Body of pancreas (tissue), 4 donors: ENCODE results near the gene CBY3. TPM values are rescaled to one million over a fixed set of nuclear protein-coding genes. Genes with fewer than 3 reads are reported as not detected.
A peak's percentile ranks its signal among the peaks of the same experiment; 100 is the strongest.
"Not testable (repeated sequence)": the region's sequence is repeated elsewhere in the genome, so short reads cannot be mapped to it uniquely, and the experiment has no call there.

Experiments used
- ATAC-seq: fragments of 150-250 bp; one replicate; pipeline ENCODE4 v1.9.1; 2016
- DNase-seq, 4 donors: peaks; one replicate each; pipeline ENCODE4 v3.0.0-alpha.2; 2019
- H3K27ac ChIP-seq, 4 donors: fragments of 200-600 bp; sonication (generic); 1 replicate in 3 of 4; 2 replicates in 1 of 4; pipeline versions ENCODE4 v1.5.1 to v1.6.1; 2016 to 2019; ENCODE audit warnings: mild to moderate bottlenecking in 1 of 4, mixed read lengths in 1 of 4, moderate library complexity in 1 of 4
- H3K27me3 ChIP-seq, 2 donors: fragments of 200-600 bp; sonication (generic); one replicate each; pipeline ENCODE4 v1.6.0; 2016; ENCODE audit warnings: mild to moderate bottlenecking in 1 of 2
- H3K36me3 ChIP-seq, 2 donors: fragments of 200-600 bp; sonication (generic); replicated peaks in 1 of 2; 2 replicates each; pipeline ENCODE4 v1.5.1; 2016; ENCODE audit warnings: low read depth in 2 of 2; ENCODE audit not compliant: insufficient read depth in 1 of 2
- H3K4me1 ChIP-seq: fragments of 200-600 bp; sonication (generic); one replicate; pipeline ENCODE4 v1.6.0; 2016
- H3K4me3 ChIP-seq, 2 donors: fragments of 200-600 bp; sonication (generic); 1 replicate in 1 of 2; 2 replicates in 1 of 2; pipeline ENCODE4 v1.5.1; 2016 to 2019
- H3K9me3 ChIP-seq, 3 donors: fragments of 200-600 bp; sonication (generic); 1 replicate in 2 of 3; 2 replicates in 1 of 3; pipeline ENCODE4 v1.5.1; 2016
- POLR2A ChIP-seq, 3 donors: fragments of 450-650 bp; IDR thresholded peaks; one replicate each; pipeline ENCODE4 v1.6.1; 2016; ENCODE audit warnings: antibody characterized with exemption in 3 of 3, mild to moderate bottlenecking in 2 of 3
- WGBS, 2 donors: methylation state at CpG; one replicate each; pipeline ENCODE4 v1.1.5; 2017; 5-methylcytosine and 5-hydroxymethylcytosine counted together
- intact Hi-C: fragments of 100-400 bp; cut with DNase I; formaldehyde crosslinking; loops from one replicate; pipeline ENCODE4 v1.15.1; 2023
- total RNA-seq, 2 donors: library from RNA; depleted of rRNA; stranded (reverse); fragments of >200 nt; gene quantifications; one replicate each; pipeline ENCODE4 v1.1.0, GENCODE V29; 2016
- TF ChIP-seq, protein P1 (sequence below), 7 experiments: fragments of 450-650 bp in 4 of 7; fragments of 200-600 bp in 3 of 7; sonication (generic) in 3 of 7; IDR thresholded peaks; one replicate each; pipeline ENCODE4 v1.5.1; 2016 to 2019; ENCODE audit warnings: antibody characterized with exemption in 7 of 7

CBY3 gene
- total RNA-seq, 2 donors from 2014 or later, result not detected

DNA sequence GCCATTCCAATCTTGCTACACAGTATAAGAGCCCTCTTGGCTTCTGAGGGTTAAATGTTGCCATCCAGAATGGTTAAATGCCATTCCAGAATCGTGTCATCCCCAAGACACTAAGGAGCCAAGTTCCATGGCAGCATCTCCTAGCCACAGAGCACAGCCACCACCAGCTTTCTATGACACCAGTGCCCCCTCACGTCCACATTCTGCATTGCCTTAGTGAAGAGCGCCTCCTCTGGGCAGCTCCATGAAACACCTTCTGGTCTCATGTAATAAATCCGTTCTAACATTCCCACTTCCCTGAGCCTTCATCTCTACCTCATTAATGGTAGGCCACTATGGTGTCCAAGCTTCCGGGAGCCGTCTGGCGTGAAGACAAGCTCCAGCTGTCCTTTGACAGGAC, 12.4 kb downstream of the CBY3 start:
- DNase-seq, result peak; percentile 28 to 59 (median 51)
- Histone ChIP-seq H3K9me3 (no peaks in the 10 kb centered on the region), H3K4me1 (no peaks in the 10 kb centered on the region), H3K27me3 (no peaks in the 10 kb centered on the region), H3K36me3 (no peaks in the 10 kb centered on the region), H3K27ac (no peak overlapping the region), H3K4me3 (no peak overlapping the region)
- ATAC-seq, result peak; percentile 68
- WGBS, 2 donors, result 46 to 49% methylated on average over 7 of the region's 7 CpGs
- intact Hi-C loops, result no loop called here
- TF ChIP-seq POLR2A (IDR thresholded peaks at IDR 0.05), result no peak
- TF ChIP-seq, protein P1, sequence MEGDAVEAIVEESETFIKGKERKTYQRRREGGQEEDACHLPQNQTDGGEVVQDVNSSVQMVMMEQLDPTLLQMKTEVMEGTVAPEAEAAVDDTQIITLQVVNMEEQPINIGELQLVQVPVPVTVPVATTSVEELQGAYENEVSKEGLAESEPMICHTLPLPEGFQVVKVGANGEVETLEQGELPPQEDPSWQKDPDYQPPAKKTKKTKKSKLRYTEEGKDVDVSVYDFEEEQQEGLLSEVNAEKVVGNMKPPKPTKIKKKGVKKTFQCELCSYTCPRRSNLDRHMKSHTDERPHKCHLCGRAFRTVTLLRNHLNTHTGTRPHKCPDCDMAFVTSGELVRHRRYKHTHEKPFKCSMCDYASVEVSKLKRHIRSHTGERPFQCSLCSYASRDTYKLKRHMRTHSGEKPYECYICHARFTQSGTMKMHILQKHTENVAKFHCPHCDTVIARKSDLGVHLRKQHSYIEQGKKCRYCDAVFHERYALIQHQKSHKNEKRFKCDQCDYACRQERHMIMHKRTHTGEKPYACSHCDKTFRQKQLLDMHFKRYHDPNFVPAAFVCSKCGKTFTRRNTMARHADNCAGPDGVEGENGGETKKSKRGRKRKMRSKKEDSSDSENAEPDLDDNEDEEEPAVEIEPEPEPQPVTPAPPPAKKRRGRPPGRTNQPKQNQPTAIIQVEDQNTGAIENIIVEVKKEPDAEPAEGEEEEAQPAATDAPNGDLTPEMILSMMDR (IDR thresholded peaks at IDR 0.05), result peak; percentile 17 to 86 (median 48)

DNA sequence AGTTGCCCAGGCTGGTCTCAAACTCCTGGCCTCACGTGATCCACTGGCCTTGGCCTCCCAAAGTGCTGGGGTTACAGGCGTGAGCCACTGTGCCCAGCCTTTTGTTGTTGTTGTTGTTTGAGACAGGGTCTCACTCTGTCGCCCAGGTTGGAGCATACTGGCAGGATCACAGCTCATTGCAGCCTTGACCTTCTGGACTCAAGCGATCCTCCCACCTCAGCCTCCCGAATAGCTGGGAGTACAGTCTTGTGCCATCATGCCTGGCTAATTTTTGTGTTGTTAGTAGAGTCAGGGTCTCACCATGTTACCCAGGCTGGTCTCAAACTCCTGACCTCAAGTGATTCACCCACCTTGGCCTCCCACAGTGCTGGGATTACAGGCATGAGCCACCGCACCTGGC, 19.2 kb downstream of the CBY3 start:
- intact Hi-C loops, H3K27ac ChIP-seq, ATAC-seq, H3K9me3 ChIP-seq, H3K4me1 ChIP-seq, H3K36me3 ChIP-seq, DNase-seq, H3K4me3 ChIP-seq, H3K27me3 ChIP-seq: not testable (repeated sequence)
- 90 to 94% methylated on average over 4 to 6 of the region's 6 CpGs for WGBS, 2 donors

DNA sequence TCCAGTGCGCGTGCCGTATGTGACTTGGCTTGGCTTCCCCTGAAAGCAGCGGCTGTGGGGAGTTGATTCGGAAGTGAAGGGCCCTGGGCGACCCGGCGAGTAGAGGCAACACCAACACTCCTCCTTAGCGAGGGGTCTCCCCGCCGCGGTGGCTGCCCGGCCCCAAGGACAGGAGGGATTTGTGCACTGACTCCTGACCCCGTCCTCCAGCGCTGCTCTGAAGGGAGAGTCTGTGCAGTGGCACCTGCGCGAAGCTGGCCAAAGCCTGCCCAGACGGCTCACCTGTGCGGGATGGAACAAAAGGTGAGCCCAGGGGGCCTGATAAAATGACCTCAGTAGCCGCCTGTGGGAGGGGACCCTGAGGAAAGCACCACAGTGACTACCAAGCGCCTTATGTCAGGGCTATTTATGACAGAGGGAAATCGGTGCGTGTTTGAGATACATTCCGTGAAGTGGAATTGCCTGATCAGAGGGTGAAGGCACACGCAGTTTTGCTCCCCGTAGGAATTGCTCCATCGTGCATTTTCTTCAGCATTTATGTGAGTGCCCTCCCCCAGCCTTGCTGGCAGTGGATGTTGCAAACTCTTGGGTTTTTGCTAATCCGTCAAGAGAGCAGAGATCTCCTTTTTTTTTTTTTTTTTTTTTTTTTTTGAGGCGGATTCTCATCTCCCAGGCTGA, 22.5 kb downstream of the CBY3 start:
- peak in 1 of 3 donors; percentile 27 for TF ChIP-seq POLR2A (IDR thresholded peaks at IDR 0.05)
- H3K36me3 ChIP-seq, H3K4me1 ChIP-seq, intact Hi-C loops, H3K27me3 ChIP-seq, H3K9me3 ChIP-seq: not testable (repeated sequence)
- WGBS, 2 donors, result 3 to 5% methylated on average over 9 to 12 of the region's 29 CpGs
- peak in 3 of 4 donors; percentile 19 to 28 (median 21) for DNase-seq
- ATAC-seq, result peak; percentile 50
- Histone ChIP-seq H3K27ac (peak overlapping the region in 3 of 4 donors; percentile 42 to 76 (median 59)), H3K4me3 (peak overlapping the region in 1 of 2 donors; percentile 38)

DNA sequence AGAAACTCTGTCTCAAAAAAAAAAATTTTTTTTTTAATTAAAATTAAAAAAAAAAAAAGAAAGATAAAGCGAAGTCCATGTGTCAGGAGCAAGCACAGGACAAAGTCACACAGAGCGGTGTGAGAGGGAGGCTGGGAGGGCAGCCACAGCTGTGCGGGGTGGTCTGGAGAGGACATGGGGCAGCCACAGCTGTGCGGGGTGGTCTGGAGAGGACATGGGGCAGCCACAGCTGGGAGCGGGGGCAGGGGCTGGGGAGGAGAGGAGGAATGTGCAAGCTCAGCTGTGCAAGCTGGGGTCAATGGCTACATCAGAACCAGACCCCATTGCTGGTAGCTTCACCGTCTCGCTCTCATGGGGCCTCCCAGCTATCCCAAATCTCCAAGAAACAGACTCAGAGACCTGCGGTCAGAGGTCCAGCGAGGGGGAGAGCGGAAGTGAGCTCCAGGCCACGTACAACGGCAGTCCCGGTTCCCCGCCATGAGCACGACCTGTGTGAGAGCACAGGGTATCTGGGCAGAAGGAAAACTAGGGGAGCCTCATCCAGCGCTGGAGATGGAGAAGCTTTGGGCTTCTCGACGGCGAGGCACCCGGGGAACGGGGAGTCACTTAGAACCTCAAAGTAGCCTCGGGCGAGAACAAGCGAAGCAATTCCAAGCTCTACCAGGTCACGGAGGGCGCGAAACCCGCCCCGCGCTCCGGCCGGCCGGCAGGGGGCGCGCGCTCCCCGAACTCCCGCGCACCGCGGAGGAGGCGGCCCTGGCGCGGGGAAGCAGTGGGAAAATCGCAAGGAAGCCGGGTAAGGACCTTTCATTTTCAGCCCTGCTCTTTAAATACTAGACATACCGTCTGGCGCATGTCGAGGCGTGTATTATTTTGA, 23.3 kb downstream of the CBY3 start:
- DNase-seq, result peak in 3 of 4 donors; percentile 29 to 47 (median 31)

DNA sequence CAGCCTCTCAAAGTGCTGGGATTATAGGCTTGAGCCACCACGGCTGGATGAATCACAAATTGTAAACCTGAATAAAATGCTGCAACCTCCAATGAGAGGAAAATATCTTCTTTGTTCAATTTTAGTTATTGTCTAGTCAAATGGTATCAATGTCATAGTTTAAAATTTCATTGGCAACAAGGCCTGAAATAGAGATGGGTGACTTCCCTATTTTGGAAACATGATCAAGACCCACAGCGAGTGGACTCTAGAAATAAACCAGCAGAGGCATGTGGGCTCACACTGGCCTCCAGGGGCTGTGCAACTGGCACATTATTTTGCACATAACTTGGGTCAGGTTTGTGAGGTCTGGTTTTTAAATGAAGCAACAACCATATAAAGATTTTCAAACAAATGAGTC, 27.7 kb downstream of the CBY3 start:
- ATAC-seq, DNase-seq, H3K4me3 ChIP-seq, H3K36me3 ChIP-seq, H3K27me3 ChIP-seq, H3K9me3 ChIP-seq, H3K4me1 ChIP-seq, intact Hi-C loops, H3K27ac ChIP-seq: not testable (repeated sequence)
- 69 to 76% methylated on average over 2 of the region's 2 CpGs for WGBS, 2 donors

More for the DNA sequence above, 23.3 kb downstream of the CBY3 start:
- H3K27me3 ChIP-seq, H3K36me3 ChIP-seq, H3K9me3 ChIP-seq, H3K4me3 ChIP-seq, H3K4me1 ChIP-seq, H3K27ac ChIP-seq, intact Hi-C loops: not testable (repeated sequence)
- ATAC-seq, result peak; percentile 93
- 21 to 79% methylated on average over 2 to 12 of the region's 50 CpGs for WGBS, 2 donors

DNA sequence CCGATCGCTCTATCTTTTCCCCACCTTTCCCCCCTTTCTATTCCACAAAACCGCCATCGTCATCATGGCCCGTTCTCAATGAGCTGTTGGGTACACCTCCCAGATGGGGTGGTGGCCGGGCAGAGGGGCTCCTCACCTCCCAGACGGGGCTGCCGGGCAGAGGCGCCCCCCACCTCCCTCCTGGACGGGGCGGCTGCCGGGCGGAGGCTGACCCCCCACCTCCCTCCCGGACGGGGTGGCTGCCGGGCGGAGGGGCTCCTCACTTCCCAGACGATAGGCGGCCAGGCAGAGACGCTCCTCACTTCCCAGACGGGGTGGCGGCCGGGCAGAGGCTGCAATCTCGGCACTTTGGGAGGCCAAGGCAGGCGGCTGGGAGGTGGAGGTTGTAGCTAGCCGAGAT, 30.6 kb downstream of the CBY3 start:
- intact Hi-C loops, H3K4me1 ChIP-seq, H3K27me3 ChIP-seq, DNase-seq, H3K36me3 ChIP-seq, H3K27ac ChIP-seq, ATAC-seq, H3K9me3 ChIP-seq, H3K4me3 ChIP-seq: not testable (repeated sequence)
- WGBS, 2 donors, result 93 to 100% methylated on average over 6 to 7 of the region's 26 CpGs

DNA sequence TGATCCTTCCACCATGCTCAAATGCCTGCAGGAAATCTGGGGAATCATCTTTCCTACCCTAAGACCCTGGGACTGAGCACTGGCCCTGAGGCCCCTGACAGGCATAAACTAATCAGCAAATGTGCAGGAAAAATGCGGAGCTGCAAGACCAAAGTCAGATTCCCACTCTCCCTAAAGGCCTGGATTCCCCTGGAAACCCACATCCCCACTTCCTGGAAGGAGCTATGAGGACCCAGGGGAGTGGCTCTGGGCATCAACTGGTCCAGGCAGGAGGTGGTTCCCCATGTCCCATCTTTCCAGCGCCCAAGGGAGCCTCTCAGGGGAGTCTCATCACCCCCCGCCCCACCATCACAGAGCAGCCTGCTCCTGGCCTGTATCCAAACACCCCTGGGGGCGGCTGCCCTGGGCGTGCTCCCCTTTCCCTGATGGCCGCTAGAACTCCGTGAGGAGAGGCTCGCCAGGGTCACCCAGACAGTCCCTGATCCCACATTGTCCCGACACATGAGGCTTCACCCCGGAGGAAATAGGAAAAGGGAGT, 31.6 kb downstream of the CBY3 start:
- H3K9me3 ChIP-seq, H3K4me1 ChIP-seq, H3K27ac ChIP-seq, H3K36me3 ChIP-seq, H3K4me3 ChIP-seq, DNase-seq, H3K27me3 ChIP-seq, intact Hi-C loops, ATAC-seq: not testable (repeated sequence)
- 76 to 90% methylated on average over 4 to 6 of the region's 10 CpGs for WGBS, 2 donors
